Measurements from ENCODE around the gene RLBP1.

- TF ChIP-seq CTCF (conservative IDR thresholded peaks at IDR 0.05; ENCODE audit: low read depth, low read length) (no peak), EZH2 (IDR thresholded peaks at IDR 0.05; ENCODE audit: low read length, unreplicated experiment) (no peak), EZH2phosphoT487 (IDR thresholded peaks at IDR 0.05; ENCODE audit: borderline replicate concordance, low read length) (no peak)
Observed at GRCh38 chr15:89215627-89216026, 5.8 kb downstream of the RLBP1 start.
